ENCODE results near the gene OR8G1.

Gene OR8G1

DNA sequence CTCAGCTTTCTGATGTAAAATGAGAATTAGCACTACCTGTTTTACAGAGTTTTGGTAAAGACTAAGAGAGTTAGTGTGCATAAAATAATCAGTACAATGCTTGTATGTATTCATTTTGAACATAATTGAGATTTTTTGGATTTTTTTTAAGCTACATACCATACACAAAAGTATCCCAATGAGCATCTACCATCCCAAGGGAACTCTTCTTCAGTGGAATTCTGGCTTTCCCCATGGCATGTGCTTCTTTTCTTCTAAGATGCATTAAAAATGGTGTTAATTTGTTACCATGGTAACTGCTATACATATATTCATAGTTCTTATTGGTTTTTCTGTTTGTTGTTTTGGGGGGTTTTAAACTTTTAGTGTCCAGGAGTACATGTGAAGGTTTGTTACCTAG, 55.1 kb downstream of the OR8G1 start:
- TF ChIP-seq, protein P1, sequence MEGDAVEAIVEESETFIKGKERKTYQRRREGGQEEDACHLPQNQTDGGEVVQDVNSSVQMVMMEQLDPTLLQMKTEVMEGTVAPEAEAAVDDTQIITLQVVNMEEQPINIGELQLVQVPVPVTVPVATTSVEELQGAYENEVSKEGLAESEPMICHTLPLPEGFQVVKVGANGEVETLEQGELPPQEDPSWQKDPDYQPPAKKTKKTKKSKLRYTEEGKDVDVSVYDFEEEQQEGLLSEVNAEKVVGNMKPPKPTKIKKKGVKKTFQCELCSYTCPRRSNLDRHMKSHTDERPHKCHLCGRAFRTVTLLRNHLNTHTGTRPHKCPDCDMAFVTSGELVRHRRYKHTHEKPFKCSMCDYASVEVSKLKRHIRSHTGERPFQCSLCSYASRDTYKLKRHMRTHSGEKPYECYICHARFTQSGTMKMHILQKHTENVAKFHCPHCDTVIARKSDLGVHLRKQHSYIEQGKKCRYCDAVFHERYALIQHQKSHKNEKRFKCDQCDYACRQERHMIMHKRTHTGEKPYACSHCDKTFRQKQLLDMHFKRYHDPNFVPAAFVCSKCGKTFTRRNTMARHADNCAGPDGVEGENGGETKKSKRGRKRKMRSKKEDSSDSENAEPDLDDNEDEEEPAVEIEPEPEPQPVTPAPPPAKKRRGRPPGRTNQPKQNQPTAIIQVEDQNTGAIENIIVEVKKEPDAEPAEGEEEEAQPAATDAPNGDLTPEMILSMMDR (IDR thresholded peaks at IDR 0.05; ENCODE audit: low read depth, low read length): no peak
- Histone ChIP-seq H3K27me3 (no peaks in the 10 kb centered on the region; the same call in 1 of the 2 replicates), H3K36me3 (no peaks in the 10 kb centered on the region), H3K4me1 (no peaks in the 10 kb centered on the region), H3K4me3 (ENCODE audit: low read depth, low read length) (no peak overlapping the region), H3K9me3 (no peaks in the 10 kb centered on the region)
- DNase-seq: no peak

DNA sequence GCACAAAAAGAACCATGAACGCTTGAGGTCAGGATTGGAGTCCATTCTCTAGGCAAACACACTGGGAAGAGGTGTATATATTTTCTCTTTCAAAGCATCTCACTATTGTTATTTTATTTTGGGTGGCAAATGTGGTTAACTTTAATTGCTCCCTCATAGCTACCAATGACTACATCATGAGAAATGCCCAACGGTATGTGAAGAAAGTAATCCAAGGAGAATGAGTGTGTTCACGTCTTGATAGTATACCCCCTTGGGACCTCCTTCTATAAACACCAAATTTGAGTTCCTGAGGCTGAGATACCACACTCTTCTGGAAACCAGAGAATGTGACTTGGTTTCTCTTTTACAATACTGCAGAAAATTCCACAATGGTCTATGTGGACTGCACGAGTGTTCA, 57.0 kb downstream of the OR8G1 start:
- H3K9me3 ChIP-seq: no peaks in the 10 kb centered on the region
- no peaks in the 10 kb centered on the region for H3K4me1 ChIP-seq
- H3K27me3 ChIP-seq: no peaks in the 10 kb centered on the region; the same call in 1 of the 2 replicates
- TF ChIP-seq, protein P1 (IDR thresholded peaks at IDR 0.05; ENCODE audit: low read depth, low read length): no peak
- DNase-seq: no peak
- H3K4me3 ChIP-seq (ENCODE audit: low read depth, low read length): no peak overlapping the region
- no peaks in the 10 kb centered on the region for H3K36me3 ChIP-seq

DNA sequence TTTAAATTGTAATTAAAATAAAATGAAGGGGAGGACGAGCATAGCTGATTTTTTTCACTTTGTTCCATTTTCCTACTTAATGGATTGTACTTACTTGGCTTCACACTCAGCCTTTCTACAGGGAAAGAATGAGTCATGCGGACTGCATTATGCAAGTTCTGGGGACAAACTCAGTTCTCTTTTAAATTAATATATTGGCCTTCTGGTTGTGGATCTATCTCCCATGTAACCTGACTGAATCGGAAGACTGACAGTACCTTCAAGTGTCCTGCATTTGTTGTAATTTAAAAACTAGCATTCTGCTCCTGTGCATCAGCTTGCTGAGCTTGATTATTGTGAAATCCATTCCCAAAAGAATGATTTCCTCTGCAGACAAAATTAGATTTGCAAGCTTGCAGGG, 60.7 kb downstream of the OR8G1 start:
- Histone ChIP-seq H3K27me3 (no peaks in the 10 kb centered on the region), H3K36me3 (no peaks in the 10 kb centered on the region), H3K9me3 (no peaks in the 10 kb centered on the region), H3K4me1 (no peaks in the 10 kb centered on the region), H3K4me3 (ENCODE audit: low read depth, low read length) (no peak overlapping the region)
- no peak for DNase-seq
- TF ChIP-seq, protein P1 (IDR thresholded peaks at IDR 0.05; ENCODE audit: low read depth, low read length): no peak

DNA sequence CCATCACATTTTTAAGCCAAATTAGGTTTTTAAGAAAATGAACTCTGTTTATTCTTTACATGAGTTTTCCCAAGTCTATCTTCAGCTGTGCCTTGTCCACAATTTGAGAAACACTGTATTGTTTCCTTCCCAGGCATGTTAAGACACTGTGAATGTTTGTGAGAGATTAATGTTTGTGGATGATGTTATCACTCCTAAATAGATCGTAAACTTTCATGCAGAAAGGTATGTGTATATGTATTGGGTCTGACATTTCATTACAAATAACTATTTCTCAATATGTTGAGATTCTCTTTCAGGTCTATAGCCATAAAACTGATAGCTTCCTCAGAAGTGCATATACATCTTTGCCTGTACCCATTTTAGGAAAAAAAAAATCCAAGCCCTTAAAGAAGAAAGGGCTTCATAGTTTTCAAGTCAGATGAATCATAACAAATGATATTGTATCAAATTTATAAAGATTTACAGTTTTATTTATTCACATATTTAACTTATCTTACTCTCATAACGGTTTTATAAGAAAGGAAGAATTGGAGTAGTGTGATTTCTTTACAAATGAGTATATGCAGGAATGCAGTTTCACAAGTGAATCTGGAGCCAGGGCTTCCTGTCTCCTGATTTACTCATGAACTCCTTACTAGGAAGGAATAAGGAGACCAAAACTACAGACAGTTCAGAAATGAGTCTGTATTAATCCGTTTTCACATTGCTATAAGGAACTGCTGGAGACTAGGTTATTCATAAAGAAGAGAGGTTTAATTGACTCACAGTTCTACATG, 61.6 kb downstream of the OR8G1 start:
- no peak overlapping the region for H3K4me3 ChIP-seq (ENCODE audit: low read depth, low read length)
- H3K4me1 ChIP-seq: no peaks in the 10 kb centered on the region
- no peak for DNase-seq
- no peaks in the 10 kb centered on the region for H3K36me3 ChIP-seq
- no peaks in the 10 kb centered on the region for H3K9me3 ChIP-seq
- TF ChIP-seq, protein P1 (IDR thresholded peaks at IDR 0.05; ENCODE audit: low read depth, low read length): no peak
- no peaks in the 10 kb centered on the region for H3K27me3 ChIP-seq
